Subcutaneous abdominal adipose tissue (tissue), 5 donors: ENCODE data around the gene PLCB2.
A peak's percentile ranks its signal among the peaks of the same experiment; 100 is the strongest.

Experiments
- H3K27ac ChIP-seq: one replicate; pipeline ENCODE4 v1.7.0; 2013; ENCODE audit warnings: low read depth, mild to moderate bottlenecking, inconsistent platforms, low read length, moderate library complexity
- H3K27me3 ChIP-seq, 5 donors: one replicate each; pipeline ENCODE4 v1.7.0; 2013; ENCODE audit warnings: low read length in 5 of 5, inconsistent platforms in 1 of 5; ENCODE audit not compliant: control insufficient read depth in 5 of 5, insufficient read depth in 4 of 5
- H3K36me3 ChIP-seq, 5 donors: one replicate each; pipeline ENCODE4 v1.7.0; 2013; ENCODE audit warnings: low read length in 5 of 5; ENCODE audit not compliant: control insufficient read depth in 5 of 5, insufficient read depth in 5 of 5
- H3K4me1 ChIP-seq, 5 donors: one replicate each; pipeline ENCODE4 v1.7.0; 2013; ENCODE audit warnings: low read length in 5 of 5, mild to moderate bottlenecking in 3 of 5, moderate library complexity in 1 of 5; ENCODE audit not compliant: control insufficient read depth in 5 of 5, insufficient read depth in 5 of 5
- H3K4me3 ChIP-seq, 5 donors: one replicate each; pipeline ENCODE4 v1.7.0; 2013; ENCODE audit warnings: low read length in 5 of 5, low read depth in 1 of 5
- H3K9ac ChIP-seq, 5 donors: one replicate each; pipeline ENCODE4 v1.7.0; 2013; ENCODE audit warnings: low read length in 5 of 5, mild to moderate bottlenecking in 4 of 5, moderate library complexity in 3 of 5
- H3K9me3 ChIP-seq, 5 donors: one replicate each; pipeline ENCODE4 v1.7.0; 2013; ENCODE audit warnings: low read length in 5 of 5; ENCODE audit not compliant: control insufficient read depth in 5 of 5
- donor health status: healthy.
- donor health status: healthy.
- donor health status: healthy.
- donor health status: healthy.
- donor health status: healthy.

The PLCB2 gene

GRCh38 chr15:40252141-40252437 lies 55.6 kb downstream of the PLCB2 start:
- Histone ChIP-seq H3K9me3 (no peaks in the 10 kb centered on the region), H3K4me3 (peak overlapping the region in 3 of 5 donors; percentile 65 to 75 (median 72)), H3K9ac (peak overlapping the region in 1 of 5 donors; percentile 60), H3K27ac (no peak overlapping the region), H3K27me3 (peaks cover 0 to 26% (median 14%) of the 10 kb centered on the region in 5 donors), H3K4me1 (peaks cover 4 to 26% (median 23%) of the 10 kb centered on the region in 5 donors), H3K36me3 (no peaks in the 10 kb centered on the region)

- Histone ChIP-seq H3K9ac (no peak overlapping the region), H3K4me1 (peaks cover 4 to 26% (median 23%) of the 10 kb centered on the region in 5 donors), H3K36me3 (no peaks in the 10 kb centered on the region), H3K9me3 (no peaks in the 10 kb centered on the region), H3K27me3 (peaks cover 0 to 26% (median 14%) of the 10 kb centered on the region in 5 donors), H3K4me3 (no peak overlapping the region), H3K27ac (no peak overlapping the region)
Observed at GRCh38 chr15:40251486-40252140, 56.1 kb downstream of the PLCB2 start.

- H3K27ac ChIP-seq, result no peak overlapping the region
- peaks cover 0 to 25% (median 10%) of the 10 kb centered on the region in 5 donors for H3K27me3 ChIP-seq
- H3K9ac ChIP-seq, result no peak overlapping the region
- H3K9me3 ChIP-seq, result no peaks in the 10 kb centered on the region
- H3K36me3 ChIP-seq, result no peaks in the 10 kb centered on the region
- H3K4me3 ChIP-seq, result no peak overlapping the region
- peaks cover 4 to 26% (median 23%) of the 10 kb centered on the region in 5 donors for H3K4me1 ChIP-seq
Observed at GRCh38 chr15:40250771-40251483, 56.8 kb downstream of the PLCB2 start.

GRCh38 chr15:40250304-40250656 lies 57.5 kb downstream of the PLCB2 start:
- no peak overlapping the region for H3K4me3 ChIP-seq
- no peak overlapping the region for H3K9ac ChIP-seq
- no peak overlapping the region for H3K27ac ChIP-seq
- H3K36me3 ChIP-seq, result no peaks in the 10 kb centered on the region
- H3K27me3 ChIP-seq, result peaks cover 0 to 21% (median 10%) of the 10 kb centered on the region in 5 donors
- no peaks in the 10 kb centered on the region for H3K9me3 ChIP-seq
- peaks cover 4 to 26% (median 23%) of the 10 kb centered on the region in 5 donors for H3K4me1 ChIP-seq

- peaks cover 0 to 18% (median 5%) of the 10 kb centered on the region in 5 donors for H3K27me3 ChIP-seq
- H3K4me3 ChIP-seq, result no peak overlapping the region
- H3K9ac ChIP-seq, result peak overlapping the region in 1 of 5 donors; percentile 14
- H3K36me3 ChIP-seq, result no peaks in the 10 kb centered on the region
- H3K4me1 ChIP-seq, result peaks cover 4 to 26% (median 23%) of the 10 kb centered on the region in 5 donors
- no peak overlapping the region for H3K27ac ChIP-seq
- H3K9me3 ChIP-seq, result no peaks in the 10 kb centered on the region
Observed at GRCh38 chr15:40249477-40250303, 58.0 kb downstream of the PLCB2 start.

- Histone ChIP-seq H3K9me3 (no peaks in the 10 kb centered on the region), H3K9ac (no peak overlapping the region), H3K27ac (no peak overlapping the region), H3K36me3 (no peaks in the 10 kb centered on the region), H3K4me3 (no peak overlapping the region), H3K27me3 (peaks cover 0 to 5% (median 0%) of the 10 kb centered on the region in 5 donors), H3K4me1 (peaks cover under 1 to 21% (median 17%) of the 10 kb centered on the region in 5 donors)
Observed at GRCh38 chr15:40248006-40248783, 59.5 kb downstream of the PLCB2 start.

GRCh38 chr15:40247406-40247971 lies 60.2 kb downstream of the PLCB2 start:
- peaks cover 0 to 3% (median 0%) of the 10 kb centered on the region in 5 donors for H3K27me3 ChIP-seq
- H3K9ac ChIP-seq, result no peak overlapping the region
- peaks cover 0 to 14% (median 10%) of the 10 kb centered on the region in 5 donors for H3K4me1 ChIP-seq
- H3K36me3 ChIP-seq, result no peaks in the 10 kb centered on the region
- H3K27ac ChIP-seq, result no peak overlapping the region
- H3K4me3 ChIP-seq, result no peak overlapping the region
- no peaks in the 10 kb centered on the region for H3K9me3 ChIP-seq

- Histone ChIP-seq H3K9ac (no peak overlapping the region), H3K27ac (no peak overlapping the region), H3K9me3 (no peaks in the 10 kb centered on the region), H3K36me3 (no peaks in the 10 kb centered on the region), H3K4me3 (no peak overlapping the region), H3K4me1 (peaks cover 0 to 6% (median 3%) of the 10 kb centered on the region in 5 donors), H3K27me3 (peaks cover 0 to 3% (median 0%) of the 10 kb centered on the region in 5 donors)
Observed at GRCh38 chr15:40246496-40247280, 61.0 kb downstream of the PLCB2 start.
